Measurements from ENCODE around the gene IL4R. TPM values are rescaled to one million over a fixed set of nuclear protein-coding genes. Genes with fewer than 3 reads are reported as not detected.
A peak's percentile ranks its signal among the peaks of the same experiment; 100 is the strongest.

IL4R gene
- total RNA-seq, 2 donors from 2014 or later = 30.6 to 31.6 TPM

GRCh38 chr16:27379919-27380318 lies 66.1 kb downstream of the IL4R start:
- H3K4me3 Mint-ChIP-seq = no peak overlapping the region
- H3K27me3 Mint-ChIP-seq (ENCODE audit: insufficient read depth) = peaks cover 5% of the 10 kb centered on the region
- WGBS, 2 experiments (ENCODE audit: insufficient coverage in 1 of 2, insufficient read length in 1 of 2) = 89 to 97% methylated on average over 9 of the region's 9 CpGs
- H3K9me3 Mint-ChIP-seq = peaks cover 11% of the 10 kb centered on the region
- Histone ChIP-seq H3K4me1 (ENCODE audit: control insufficient read depth, insufficient read depth, low read length) (no peaks in the 10 kb centered on the region), H3K27me3 (ENCODE audit: control insufficient read depth, insufficient read depth, low read length, poor library complexity, severe bottlenecking) (no peaks in the 10 kb centered on the region), H3K9ac (ENCODE audit: extremely low read depth, low read length, poor library complexity, severe bottlenecking) (no peak overlapping the region), H3K36me3 (ENCODE audit: control insufficient read depth, insufficient read depth, low read length) (no peaks in the 10 kb centered on the region), H3K27ac (ENCODE audit: low read depth, low read length) (no peak overlapping the region), H3K4me3 (ENCODE audit: low read length) (no peak overlapping the region), H3K9me3 (ENCODE audit: control insufficient read depth, low read length) (no peaks in the 10 kb centered on the region)
- no peaks in the 10 kb centered on the region for H3K4me1 Mint-ChIP-seq
- DNase-seq = no peak
- H3K27ac Mint-ChIP-seq = no peak overlapping the region
- TF ChIP-seq CTCF (conservative IDR thresholded peaks at IDR 0.05) = no peak
- no peaks in the 10 kb centered on the region for H3K36me3 Mint-ChIP-seq (ENCODE audit: low read depth)

- Histone ChIP-seq H3K4me3 (ENCODE audit: low read length) (no peak overlapping the region), H3K27me3 (ENCODE audit: control insufficient read depth, insufficient read depth, low read length, poor library complexity, severe bottlenecking) (no peaks in the 10 kb centered on the region), H3K4me1 (ENCODE audit: control insufficient read depth, insufficient read depth, low read length) (no peaks in the 10 kb centered on the region), H3K36me3 (ENCODE audit: control insufficient read depth, insufficient read depth, low read length) (no peaks in the 10 kb centered on the region), H3K9ac (ENCODE audit: extremely low read depth, low read length, poor library complexity, severe bottlenecking) (no peak overlapping the region), H3K9me3 (ENCODE audit: control insufficient read depth, low read length) (no peaks in the 10 kb centered on the region), H3K27ac (ENCODE audit: low read depth, low read length) (no peak overlapping the region)
- Mint-ChIP-seq H3K36me3 (ENCODE audit: low read depth) (no peaks in the 10 kb centered on the region), H3K4me3 (no peak overlapping the region), H3K4me1 (no peaks in the 10 kb centered on the region), H3K27me3 (ENCODE audit: insufficient read depth) (peaks cover 5% of the 10 kb centered on the region), H3K27ac (no peak overlapping the region), H3K9me3 (peaks cover 11% of the 10 kb centered on the region)
- no peak for TF ChIP-seq CTCF (conservative IDR thresholded peaks at IDR 0.05)
- peak; percentile 9 for DNase-seq
Observed at GRCh38 chr16:27381236-27381635, 67.5 kb downstream of the IL4R start.

DNA sequence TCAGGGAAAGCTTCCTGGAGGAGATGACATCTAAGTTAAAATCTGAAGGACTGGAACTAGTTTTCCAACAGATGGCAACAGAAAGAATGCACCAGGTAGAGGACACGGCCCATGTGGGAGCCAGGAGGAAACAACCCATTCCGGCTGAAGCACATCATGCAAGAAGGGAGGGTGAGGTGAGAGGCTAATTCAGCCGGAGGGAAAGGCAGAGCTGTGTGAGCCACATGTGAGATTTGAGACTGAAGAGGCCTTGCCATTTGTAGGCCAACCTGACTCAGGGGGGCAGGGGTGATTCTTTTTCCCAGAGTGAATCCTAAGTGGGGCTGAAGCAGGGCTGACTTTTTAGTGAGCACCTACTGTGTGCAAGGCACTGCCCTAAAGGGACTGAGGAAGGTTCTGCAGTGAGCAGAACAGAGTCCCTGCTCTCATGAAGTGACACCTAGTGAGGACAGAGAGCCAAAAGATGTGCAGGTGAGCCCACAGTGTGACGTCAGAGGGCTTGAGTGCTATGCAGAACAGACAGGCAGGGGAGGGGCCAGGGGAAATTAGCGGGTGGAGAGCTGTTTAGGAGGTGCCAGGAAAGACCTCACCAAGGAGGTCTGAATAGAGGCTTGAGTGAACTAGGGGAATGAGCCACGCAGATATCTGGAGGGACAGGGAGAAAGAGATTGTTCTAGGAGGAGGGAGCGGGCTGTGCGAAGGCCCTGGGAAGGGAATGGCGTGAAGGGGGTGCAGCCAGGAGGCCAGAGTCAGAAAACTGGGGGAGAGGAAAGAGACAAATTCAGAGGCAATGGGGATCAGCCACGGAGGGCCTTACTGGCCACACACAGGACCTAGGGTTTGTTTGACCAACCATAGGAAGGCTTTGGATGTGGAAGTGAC lies 68.4 kb downstream of the IL4R start:
- Mint-ChIP-seq H3K4me3 (no peak overlapping the region), H3K27ac (no peak overlapping the region), H3K4me1 (no peaks in the 10 kb centered on the region), H3K27me3 (ENCODE audit: insufficient read depth) (peaks cover 9% of the 10 kb centered on the region), H3K9me3 (peaks cover 15% of the 10 kb centered on the region), H3K36me3 (ENCODE audit: low read depth) (no peaks in the 10 kb centered on the region)
- no peaks in the 10 kb centered on the region for H3K36me3 ChIP-seq (ENCODE audit: control insufficient read depth, insufficient read depth, low read length)
- no peak overlapping the region for H3K9ac ChIP-seq (ENCODE audit: extremely low read depth, low read length, poor library complexity, severe bottlenecking)
- DNase-seq = peak; percentile 38
- H3K4me3 ChIP-seq (ENCODE audit: low read length) = no peak overlapping the region
- no peaks in the 10 kb centered on the region for H3K4me1 ChIP-seq (ENCODE audit: control insufficient read depth, insufficient read depth, low read length)
- no peaks in the 10 kb centered on the region for H3K9me3 ChIP-seq (ENCODE audit: control insufficient read depth, low read length)
- no peak for TF ChIP-seq CTCF (conservative IDR thresholded peaks at IDR 0.05)
- no peaks in the 10 kb centered on the region for H3K27me3 ChIP-seq (ENCODE audit: control insufficient read depth, insufficient read depth, low read length, poor library complexity, severe bottlenecking)
- no peak overlapping the region for H3K27ac ChIP-seq (ENCODE audit: low read depth, low read length)
- WGBS, 2 experiments (ENCODE audit: insufficient coverage in 1 of 2, insufficient read length in 1 of 2) = 79 to 83% methylated on average over 6 to 10 of the region's 10 CpGs

All from endodermal cell (in vitro differentiated cells).